SK-N-SH (cell line): ENCODE measurements around the gene NPRL2.

Experiments used
- CTCF ChIP-seq: fragments of 200-600 bp; sonication (generic); IDR thresholded peaks from 2 replicates; pipeline ENCODE4 v1.6.1; 2017; ENCODE audit warnings: antibody characterized with exemption, mild to moderate bottlenecking, moderate library complexity
- EP300 ChIP-seq, 2 experiments: IDR thresholded peaks; 2 replicates each; pipeline versions ENCODE4 v1.4.0 to v1.6.1; 2012; ENCODE audit warnings: borderline replicate concordance in 1 of 2, low read depth in 1 of 2, low read length in 1 of 2
- FOXM1 ChIP-seq: IDR thresholded peaks from 2 replicates; pipeline ENCODE4 v1.4.0; 2012; ENCODE audit warnings: low read depth, mild to moderate bottlenecking
- MAX ChIP-seq: IDR thresholded peaks from 2 replicates; pipeline ENCODE4 v1.4.0; 2012; ENCODE audit warnings: low read depth
- NFIC ChIP-seq: IDR thresholded peaks from 2 replicates; pipeline ENCODE4 v1.4.0; 2012; ENCODE audit warnings: borderline replicate concordance
- PBX3 ChIP-seq: IDR thresholded peaks from 2 replicates; pipeline ENCODE4; 2012
- POLR2AphosphoS5 ChIP-seq: IDR thresholded peaks from 2 replicates; pipeline ENCODE4 v1.6.1; 2012; ENCODE audit warnings: low read depth, low read length
- RAD21 ChIP-seq: IDR thresholded peaks from 2 replicates; pipeline ENCODE4 v1.6.1; 2012; ENCODE audit warnings: mild to moderate bottlenecking, low read length
- SIN3A ChIP-seq: IDR thresholded peaks from 2 replicates; pipeline ENCODE4 v1.6.1; 2012; ENCODE audit warnings: low read depth, mild to moderate bottlenecking, low read length, moderate library complexity, borderline replicate concordance
- TAF1 ChIP-seq: IDR thresholded peaks from 2 replicates; pipeline ENCODE4 v1.6.1; 2012; ENCODE audit warnings: low read depth, mild to moderate bottlenecking, low read length, moderate library complexity, borderline replicate concordance
- YY1 ChIP-seq: IDR thresholded peaks from 2 replicates; pipeline ENCODE4 v1.4.0; 2012; ENCODE audit warnings: low read depth, mild to moderate bottlenecking

GRCh38 chr3:50371133-50371685, 20.6 kb upstream of the NPRL2 start:
- no peak for TF ChIP-seq CTCF
- no peak for TF ChIP-seq SIN3A
- no peak for TF ChIP-seq YY1
- no peak for TF ChIP-seq MAX
- TF ChIP-seq NFIC, result no peak
- no peak for TF ChIP-seq EP300 (IDR thresholded peaks at IDR 0.05; ENCODE audit: borderline replicate concordance in 1 of 2, low read depth in 1 of 2, low read length in 1 of 2)
- no peak for TF ChIP-seq POLR2AphosphoS5
- TF ChIP-seq RAD21, result no peak
- no peak for TF ChIP-seq FOXM1
- no peak for TF ChIP-seq TAF1
- no peak for TF ChIP-seq PBX3
